ENCODE data around the gene PPP1R11. TPM values are rescaled to one million over a fixed set of nuclear protein-coding genes. Genes with fewer than 3 reads are reported as not detected.

Gene PPP1R11
- total and polyA plus RNA-seq, 9 of the 15 experiments (the other 6 are each of a cell fraction or from before 2014, with no cell fraction given), result 17.8 to 94.8 (median 44.6) TPM

DNA sequence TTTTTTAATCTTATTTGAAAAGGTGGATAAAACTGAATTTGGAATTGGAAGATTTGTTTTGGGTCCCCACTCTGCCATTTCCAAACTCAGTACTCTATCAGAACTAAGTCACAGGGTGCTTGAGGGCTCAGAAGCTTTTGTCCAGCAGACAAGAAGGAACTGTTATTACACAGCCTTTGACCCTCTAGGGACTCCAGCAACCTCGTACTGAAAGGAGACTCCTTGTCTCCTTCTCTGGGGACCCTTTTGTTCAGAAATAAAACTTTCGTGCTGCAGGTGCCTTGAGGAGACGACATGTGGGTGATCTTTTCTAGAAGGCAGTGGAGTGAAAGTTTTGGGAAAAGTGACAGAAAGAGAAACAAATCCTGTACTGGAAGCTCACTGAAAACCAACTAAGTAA, 13.3 kb upstream of the PPP1R11 start:
- Histone ChIP-seq H3K4me2 (ENCODE audit: insufficient read depth, low read length) (no peak overlapping the region), H2AFZ (ENCODE audit: low read depth, low read length) (no peak overlapping the region), H3K9me3 (replicated peaks; ENCODE audit: control insufficient read depth, insufficient read depth, low read depth, low read length) (no peaks in the 10 kb centered on the region), H3K9ac (ENCODE audit: insufficient read depth in 1 of 2, low read depth in 2 of 2, low read length in 2 of 2) (no peak overlapping the region), H3K4me3 (no peak overlapping the region), H3K9me1 (ENCODE audit: control insufficient read depth, insufficient read depth, low read length) (no peaks in the 10 kb centered on the region), H3K4me1 (replicated peaks in 1 of 2; ENCODE audit: control insufficient read depth in 2 of 2, insufficient read depth in 2 of 2, low read length in 2 of 2) (no peaks in the 10 kb centered on the region), H4K20me1 (replicated peaks; ENCODE audit: control insufficient read depth, insufficient read depth, low read length) (no peaks in the 10 kb centered on the region), H3K36me3 (ENCODE audit: control insufficient read depth, insufficient read depth, low read length) (peaks cover 18% of the 10 kb centered on the region; the same call in 2 of the 3 replicates), H3K27ac (ENCODE audit: extremely low read depth, low read depth, low read length) (no peak overlapping the region), H3K27me3 (ENCODE audit: control insufficient read depth in 2 of 2, insufficient read depth in 2 of 2, low read length in 2 of 2) (no peaks in the 10 kb centered on the region), H3K79me2 (ENCODE audit: control insufficient read depth, insufficient read depth, low read length) (no peaks in the 10 kb centered on the region)
- ATAC-seq (no peak), FAIRE-seq (no peak), DNase-seq (ENCODE audit: extremely low read depth in 1 of 4, low spot score in 3 of 4) (no peak)
- WGBS (ENCODE audit: insufficient coverage, low coverage, missing lambda C conversion rate), result 73% methylated on average over 3 of the region's 3 CpGs
- in situ Hi-C loops (cut with MboI) (no loop called here), intact Hi-C loops (cut with micrococcal nuclease) (no loop called here)
- POLR2A ChIA-PET, result interaction anchor here (1.2 kb wide), 1 partner anchor 13 kb away, joined by 3 read pairs; the partner anchor contains the start of gene PPP1R11
- BruUV-seq (replicated peaks), result no TSS peak
- CTCF ChIA-PET (ENCODE audit: low intra/inter-chr PET ratio), result interaction anchor here (0.6 kb wide), 1 partner anchor 405 kb away, joined by 4 read pairs; no protein-coding TSS in a partner anchor
- TF ChIP-seq TGIF2 (CRISPR knock-in tag; IDR thresholded peaks at IDR 0.05) (no peak), SMARCA4 (IDR thresholded peaks at IDR 0.05) (no peak), ZNF668 (CRISPR knock-in tag; IDR thresholded peaks at IDR 0.05) (no peak), LEF1 (IDR thresholded peaks at IDR 0.05) (no peak), CTBP1 (IDR thresholded peaks at IDR 0.05; ENCODE audit: borderline replicate concordance) (no peak), MCM3 (IDR thresholded peaks at IDR 0.05) (no peak), THRAP3 (IDR thresholded peaks at IDR 0.05; ENCODE audit: borderline replicate concordance) (no peak), HOXB6 (CRISPR knock-in tag; IDR thresholded peaks at IDR 0.05; ENCODE audit: borderline replicate concordance) (no peak), HNRNPUL1 (IDR thresholded peaks at IDR 0.05; ENCODE audit: low read length) (no peak)
- TF ChIP-seq, protein P1, sequence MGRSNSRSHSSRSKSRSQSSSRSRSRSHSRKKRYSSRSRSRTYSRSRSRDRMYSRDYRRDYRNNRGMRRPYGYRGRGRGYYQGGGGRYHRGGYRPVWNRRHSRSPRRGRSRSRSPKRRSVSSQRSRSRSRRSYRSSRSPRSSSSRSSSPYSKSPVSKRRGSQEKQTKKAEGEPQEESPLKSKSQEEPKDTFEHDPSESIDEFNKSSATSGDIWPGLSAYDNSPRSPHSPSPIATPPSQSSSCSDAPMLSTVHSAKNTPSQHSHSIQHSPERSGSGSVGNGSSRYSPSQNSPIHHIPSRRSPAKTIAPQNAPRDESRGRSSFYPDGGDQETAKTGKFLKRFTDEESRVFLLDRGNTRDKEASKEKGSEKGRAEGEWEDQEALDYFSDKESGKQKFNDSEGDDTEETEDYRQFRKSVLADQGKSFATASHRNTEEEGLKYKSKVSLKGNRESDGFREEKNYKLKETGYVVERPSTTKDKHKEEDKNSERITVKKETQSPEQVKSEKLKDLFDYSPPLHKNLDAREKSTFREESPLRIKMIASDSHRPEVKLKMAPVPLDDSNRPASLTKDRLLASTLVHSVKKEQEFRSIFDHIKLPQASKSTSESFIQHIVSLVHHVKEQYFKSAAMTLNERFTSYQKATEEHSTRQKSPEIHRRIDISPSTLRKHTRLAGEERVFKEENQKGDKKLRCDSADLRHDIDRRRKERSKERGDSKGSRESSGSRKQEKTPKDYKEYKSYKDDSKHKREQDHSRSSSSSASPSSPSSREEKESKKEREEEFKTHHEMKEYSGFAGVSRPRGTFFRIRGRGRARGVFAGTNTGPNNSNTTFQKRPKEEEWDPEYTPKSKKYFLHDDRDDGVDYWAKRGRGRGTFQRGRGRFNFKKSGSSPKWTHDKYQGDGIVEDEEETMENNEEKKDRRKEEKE (IDR thresholded peaks at IDR 0.05; ENCODE audit: borderline replicate concordance in 1 of 2, control insufficient read depth in 1 of 2, low read depth in 2 of 2, low read length in 1 of 2), result no peak
- TF ChIP-seq, protein P2, sequence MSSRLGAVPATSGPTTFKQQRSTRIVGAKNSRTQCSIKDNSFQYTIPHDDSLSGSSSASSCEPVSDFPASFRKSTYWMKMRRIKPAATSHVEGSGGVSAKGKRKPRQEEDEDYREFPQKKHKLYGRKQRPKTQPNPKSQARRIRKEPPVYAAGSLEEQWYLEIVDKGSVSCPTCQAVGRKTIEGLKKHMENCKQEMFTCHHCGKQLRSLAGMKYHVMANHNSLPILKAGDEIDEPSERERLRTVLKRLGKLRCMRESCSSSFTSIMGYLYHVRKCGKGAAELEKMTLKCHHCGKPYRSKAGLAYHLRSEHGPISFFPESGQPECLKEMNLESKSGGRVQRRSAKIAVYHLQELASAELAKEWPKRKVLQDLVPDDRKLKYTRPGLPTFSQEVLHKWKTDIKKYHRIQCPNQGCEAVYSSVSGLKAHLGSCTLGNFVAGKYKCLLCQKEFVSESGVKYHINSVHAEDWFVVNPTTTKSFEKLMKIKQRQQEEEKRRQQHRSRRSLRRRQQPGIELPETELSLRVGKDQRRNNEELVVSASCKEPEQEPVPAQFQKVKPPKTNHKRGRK (tag; IDR thresholded peaks at IDR 0.05), result no peak
